Mononuclear cell (primary cell): ENCODE measurements around the gene SH3TC1. TPM values are rescaled to one million over a fixed set of nuclear protein-coding genes. Genes with fewer than 3 reads are reported as not detected.

Experiments
- H3K27me3 ChIP-seq: 2 replicates; pipeline ENCODE4 v1.6.0; 2011; ENCODE audit warnings: low read length, control low read depth; ENCODE audit not compliant: insufficient read depth
- H3K4me1 ChIP-seq: 2 replicates; pipeline ENCODE4 v1.5.1; 2011; ENCODE audit warnings: mild to moderate bottlenecking, low read length, control low read depth; ENCODE audit not compliant: insufficient read depth
- H3K4me3 ChIP-seq: 2 replicates; pipeline ENCODE4 v1.5.1; 2011; ENCODE audit warnings: mild to moderate bottlenecking, low read length, moderate library complexity
- H3K9me3 ChIP-seq: 2 replicates; pipeline ENCODE4 v1.5.1; 2011; ENCODE audit warnings: low read depth, mild to moderate bottlenecking, control low read depth, low read length
- total RNA-seq: library from RNA; depleted of rRNA; stranded (reverse); fragments of >200 nt; gene quantifications from one replicate; pipeline ENCODE4 v1.2.3, GENCODE V29; 2012

Gene SH3TC1
- total RNA-seq, 1 donor: 56.6 TPM

DNA sequence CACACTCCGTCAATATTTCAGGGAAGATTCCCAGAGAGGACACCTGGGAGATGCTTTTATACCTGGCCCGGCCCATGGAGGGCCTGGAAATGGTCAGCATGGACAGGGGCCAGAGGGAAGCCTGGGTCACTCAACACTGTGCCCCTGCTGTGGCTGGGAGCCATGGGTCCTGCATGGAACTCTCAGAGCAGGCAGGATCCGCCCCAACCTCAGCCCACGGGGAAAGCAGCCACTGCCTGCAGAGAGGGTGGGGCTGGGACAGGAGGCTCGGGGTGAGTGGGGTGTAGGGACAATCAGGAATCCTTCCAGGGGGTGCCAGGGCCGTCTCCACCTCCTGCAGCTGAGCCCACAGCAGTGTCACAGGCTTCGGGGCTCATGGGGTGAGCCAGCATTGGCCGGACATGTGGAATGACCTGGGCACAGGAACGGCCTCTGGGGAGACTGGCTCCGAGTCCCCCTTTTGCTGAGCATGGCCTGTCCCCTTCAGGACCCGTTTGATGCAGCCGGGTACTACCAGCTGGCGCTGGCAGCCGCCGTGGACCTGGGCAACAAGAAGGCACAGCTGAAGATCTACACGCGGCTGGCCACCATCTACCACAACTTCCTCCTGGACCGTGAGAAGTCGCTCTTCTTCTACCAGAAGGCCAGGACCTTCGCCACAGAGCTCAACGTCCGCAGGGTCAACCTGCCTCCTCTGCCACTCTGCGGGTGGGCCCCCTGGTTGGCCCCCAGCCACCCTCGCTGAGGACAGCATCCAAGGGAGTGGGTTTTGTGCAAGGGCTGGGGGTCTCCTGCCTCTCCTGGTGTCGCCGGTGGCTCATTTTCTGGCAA is 41.3 kb downstream of the SH3TC1 start:
- Histone ChIP-seq H3K4me3 (no peak overlapping the region), H3K27me3 (no peaks in the 10 kb centered on the region), H3K9me3 (no peaks in the 10 kb centered on the region), H3K4me1 (peaks cover 10% of the 10 kb centered on the region)

DNA sequence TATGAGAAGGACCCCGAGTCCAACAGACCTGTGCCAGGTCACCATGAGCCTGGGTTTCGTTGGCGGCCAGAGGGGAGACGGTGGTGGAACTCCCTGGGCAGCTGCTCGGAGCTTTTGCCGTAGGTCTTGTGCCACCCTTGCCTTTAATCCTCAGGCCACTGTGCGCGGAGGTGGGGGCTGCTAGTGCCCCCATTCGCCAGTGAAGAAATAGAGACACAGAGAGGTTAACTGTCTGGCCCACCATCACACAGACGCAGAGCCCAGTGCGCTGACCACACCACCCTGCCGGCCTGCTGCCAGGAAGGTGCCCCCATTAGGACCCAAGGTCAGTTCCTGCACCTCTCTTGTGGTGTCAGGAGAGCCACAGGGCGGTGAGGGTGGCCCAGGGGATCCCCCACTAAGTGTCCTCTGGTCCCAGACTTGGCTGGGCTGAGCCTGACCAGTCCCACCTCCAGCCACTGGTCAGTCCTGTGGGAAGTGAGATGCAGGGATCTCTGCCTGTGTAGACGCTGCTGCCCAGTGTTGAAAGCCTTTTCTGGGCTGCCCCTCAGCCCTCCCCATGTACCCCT is 42.2 kb downstream of the SH3TC1 start:
- Histone ChIP-seq H3K4me1 (peaks cover 10% of the 10 kb centered on the region), H3K27me3 (no peaks in the 10 kb centered on the region), H3K4me3 (no peak overlapping the region), H3K9me3 (no peaks in the 10 kb centered on the region)

DNA sequence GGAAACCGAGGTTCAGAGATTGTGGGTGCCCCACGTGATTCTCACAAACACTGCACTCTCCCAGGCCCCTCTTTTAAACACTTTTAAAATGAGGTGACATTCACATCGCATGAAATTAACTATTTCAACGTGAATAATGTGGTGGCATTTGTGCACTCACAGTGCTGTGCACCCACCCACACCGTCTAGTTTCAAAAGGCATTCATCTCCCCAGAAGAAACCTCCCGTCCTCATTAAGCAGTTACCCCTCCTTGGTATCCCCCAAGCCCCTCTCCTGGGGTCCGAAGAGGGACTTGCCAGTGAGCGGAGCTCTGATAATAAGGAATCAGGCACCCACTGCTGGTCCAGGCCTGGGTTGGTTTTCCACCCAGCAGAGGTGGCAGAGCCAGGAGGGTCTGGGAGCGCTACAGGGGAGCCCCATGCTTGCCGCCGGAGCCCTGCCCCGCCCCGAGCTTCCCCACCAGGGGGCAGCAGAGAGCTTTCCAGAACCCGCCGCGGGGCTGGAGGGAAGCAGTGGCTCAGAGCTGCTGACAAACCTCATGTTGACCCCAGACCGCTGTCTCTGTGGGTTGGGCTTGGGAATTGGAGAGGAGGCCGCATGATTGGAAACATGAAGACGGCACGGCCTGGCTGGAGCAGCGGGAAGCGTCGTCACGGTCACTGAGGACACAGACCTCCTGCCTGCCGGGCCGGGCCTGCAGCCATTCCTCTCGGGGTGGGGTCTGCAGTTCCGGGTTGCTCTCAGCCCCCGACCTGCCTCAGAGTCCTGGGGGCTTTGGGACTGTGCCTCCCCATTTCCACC is 43.0 kb downstream of the SH3TC1 start:
- Histone ChIP-seq H3K4me3 (no peak overlapping the region), H3K4me1 (peaks cover 10% of the 10 kb centered on the region), H3K9me3 (no peaks in the 10 kb centered on the region), H3K27me3 (no peaks in the 10 kb centered on the region)

DNA sequence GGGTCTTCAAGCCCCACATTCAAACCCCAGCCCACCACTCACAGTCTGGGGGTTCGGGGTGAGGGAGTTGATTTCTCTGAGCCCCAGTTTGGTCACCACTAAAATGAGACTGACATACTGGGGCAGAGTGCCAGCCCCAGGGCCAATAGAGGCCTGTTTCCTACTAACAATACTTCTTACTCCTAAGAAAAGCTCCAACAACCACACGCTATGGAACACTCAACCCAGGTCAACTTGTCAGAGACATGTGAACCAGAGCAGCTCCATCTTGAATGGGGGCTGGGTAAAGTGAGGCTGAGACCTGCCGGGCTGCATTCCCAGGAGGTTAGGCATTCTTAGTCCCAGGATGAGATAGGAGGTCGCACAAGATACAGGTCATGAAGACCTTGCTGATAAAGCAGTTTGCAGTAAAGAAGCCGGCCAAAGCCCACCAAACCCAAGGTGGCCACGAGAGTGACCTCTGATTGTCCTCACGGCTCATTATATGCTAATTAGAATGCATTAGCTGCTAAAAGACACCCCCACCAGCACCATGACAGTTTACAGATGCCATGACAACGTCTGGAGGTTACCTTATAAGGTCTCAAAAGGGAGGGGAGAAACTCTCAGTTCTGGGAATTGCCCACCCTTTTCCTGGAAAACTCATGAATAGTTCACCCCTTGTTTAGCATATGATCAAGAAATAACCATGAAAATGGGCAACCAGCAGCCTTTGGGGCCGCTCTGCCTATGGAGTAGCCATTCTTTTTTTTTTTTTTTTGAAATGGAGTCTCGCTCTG is 43.9 kb downstream of the SH3TC1 start:
- Histone ChIP-seq H3K4me1 (peaks cover 10% of the 10 kb centered on the region), H3K9me3 (no peaks in the 10 kb centered on the region), H3K27me3 (no peaks in the 10 kb centered on the region), H3K4me3 (no peak overlapping the region)

DNA sequence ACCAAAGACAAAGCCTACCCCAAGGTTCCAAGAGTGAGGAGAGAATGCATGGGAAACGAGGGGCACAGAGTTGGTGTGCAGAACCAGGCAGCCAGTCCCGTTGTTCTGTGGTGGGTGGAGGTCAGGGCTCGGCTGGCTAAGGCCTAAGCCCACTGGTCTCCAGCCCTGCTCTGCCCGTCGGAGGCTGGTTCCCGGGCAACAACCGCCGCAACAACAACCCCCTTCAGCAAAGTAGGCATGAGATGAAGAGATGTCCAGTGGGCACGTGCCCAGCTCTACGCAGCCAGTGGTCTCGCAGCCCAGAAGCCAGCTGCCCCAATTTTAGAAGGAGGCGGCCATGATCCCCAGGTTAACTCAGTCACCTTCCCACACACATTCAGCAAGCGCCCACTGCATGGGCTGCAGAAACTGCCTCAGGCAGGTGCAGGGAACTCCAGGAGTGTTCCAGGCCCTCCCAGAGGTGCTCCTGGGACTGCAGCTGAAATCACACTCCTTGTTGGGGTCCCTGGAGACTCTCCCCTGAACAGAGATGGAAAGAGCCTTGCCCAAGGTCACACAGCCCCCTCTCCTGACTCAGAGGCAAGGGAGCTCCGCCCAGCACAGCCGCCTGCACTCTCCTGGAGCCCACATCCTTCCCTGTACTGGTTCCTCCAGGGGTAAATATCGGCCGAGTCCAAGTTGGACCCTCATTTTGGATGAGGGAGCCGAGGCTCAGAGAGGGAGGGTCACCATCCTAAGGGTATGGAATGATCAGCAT is 45.1 kb downstream of the SH3TC1 start:
- no peaks in the 10 kb centered on the region for H3K27me3 ChIP-seq
- H3K9me3 ChIP-seq: no peaks in the 10 kb centered on the region
- H3K4me3 ChIP-seq: no peak overlapping the region
- H3K4me1 ChIP-seq: peaks cover 10% of the 10 kb centered on the region

DNA sequence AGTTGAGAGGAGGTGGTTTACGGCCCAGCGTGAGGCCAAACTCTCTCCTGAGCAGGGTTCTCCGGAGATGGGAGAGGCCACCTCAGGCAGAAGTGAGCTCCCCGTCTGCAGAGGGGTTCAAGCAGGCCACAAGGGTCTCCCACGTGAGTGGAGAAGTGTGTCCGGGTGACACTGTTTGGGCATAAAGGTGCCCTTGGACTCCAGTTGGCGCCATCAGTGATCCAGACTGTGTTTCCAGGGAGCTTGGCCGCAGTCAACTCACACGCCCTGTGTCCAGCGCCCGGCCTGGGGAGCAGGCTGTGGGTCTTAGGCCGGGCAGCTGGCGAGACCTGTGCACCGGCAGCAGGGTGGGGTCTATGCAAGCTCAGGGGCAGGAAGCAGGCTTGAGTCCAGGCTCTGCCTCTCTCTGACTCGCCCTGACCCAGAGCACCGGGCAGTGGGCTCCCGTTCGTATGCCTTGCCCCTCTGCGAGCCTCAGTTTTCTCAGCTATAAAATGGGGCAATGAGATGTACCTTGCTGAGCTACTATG is 45.9 kb downstream of the SH3TC1 start:
- no peaks in the 10 kb centered on the region for H3K9me3 ChIP-seq
- no peaks in the 10 kb centered on the region for H3K27me3 ChIP-seq
- H3K4me1 ChIP-seq: peaks cover 10% of the 10 kb centered on the region
- no peak overlapping the region for H3K4me3 ChIP-seq

DNA sequence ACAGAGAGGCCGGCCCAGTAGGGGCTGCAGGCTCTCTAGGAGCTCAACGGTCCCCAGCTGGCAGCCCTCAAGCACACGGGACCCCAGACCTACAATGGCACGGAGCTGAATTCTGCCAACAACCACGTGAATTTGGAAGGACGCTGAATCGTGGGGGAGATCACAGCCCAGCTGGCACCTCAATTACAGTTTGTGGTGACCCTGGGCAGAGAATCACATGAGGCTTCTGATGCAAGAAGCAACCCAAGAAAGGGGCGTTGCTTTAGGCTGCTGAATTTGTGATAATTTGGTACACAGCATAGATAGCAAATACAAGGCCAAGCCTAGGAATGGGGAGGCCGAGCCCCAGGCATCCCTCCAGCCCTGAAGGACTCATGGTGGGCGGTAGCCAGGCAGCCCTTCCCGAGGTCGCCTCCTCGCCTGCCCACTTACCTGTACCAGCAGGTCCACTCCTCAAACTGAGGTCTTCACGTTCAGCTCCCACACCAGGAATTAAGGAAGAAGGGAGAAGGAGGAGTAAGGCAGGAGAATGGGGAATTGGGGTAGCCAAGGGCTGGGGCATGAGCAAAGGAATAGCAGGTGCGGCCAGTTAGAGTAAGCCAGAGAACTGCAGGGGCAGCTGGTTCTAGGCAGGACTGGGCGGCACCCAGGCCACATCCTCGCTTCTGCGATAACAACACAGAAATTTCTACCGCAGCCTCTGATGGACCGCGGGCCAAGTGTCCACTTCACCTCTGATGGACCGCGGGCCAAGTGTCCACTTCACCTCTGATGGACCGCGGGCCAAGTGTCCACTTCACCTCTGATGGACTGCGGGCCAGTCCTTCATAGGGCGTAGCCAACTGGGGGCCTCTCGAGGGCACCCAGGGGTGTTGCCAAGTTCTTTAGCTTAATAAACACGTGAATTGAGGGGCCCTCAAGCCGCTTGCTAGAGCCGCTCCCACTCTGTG is 47.1 kb downstream of the SH3TC1 start:
- peaks cover 10% of the 10 kb centered on the region for H3K4me1 ChIP-seq
- H3K4me3 ChIP-seq: no peak overlapping the region

DNA sequence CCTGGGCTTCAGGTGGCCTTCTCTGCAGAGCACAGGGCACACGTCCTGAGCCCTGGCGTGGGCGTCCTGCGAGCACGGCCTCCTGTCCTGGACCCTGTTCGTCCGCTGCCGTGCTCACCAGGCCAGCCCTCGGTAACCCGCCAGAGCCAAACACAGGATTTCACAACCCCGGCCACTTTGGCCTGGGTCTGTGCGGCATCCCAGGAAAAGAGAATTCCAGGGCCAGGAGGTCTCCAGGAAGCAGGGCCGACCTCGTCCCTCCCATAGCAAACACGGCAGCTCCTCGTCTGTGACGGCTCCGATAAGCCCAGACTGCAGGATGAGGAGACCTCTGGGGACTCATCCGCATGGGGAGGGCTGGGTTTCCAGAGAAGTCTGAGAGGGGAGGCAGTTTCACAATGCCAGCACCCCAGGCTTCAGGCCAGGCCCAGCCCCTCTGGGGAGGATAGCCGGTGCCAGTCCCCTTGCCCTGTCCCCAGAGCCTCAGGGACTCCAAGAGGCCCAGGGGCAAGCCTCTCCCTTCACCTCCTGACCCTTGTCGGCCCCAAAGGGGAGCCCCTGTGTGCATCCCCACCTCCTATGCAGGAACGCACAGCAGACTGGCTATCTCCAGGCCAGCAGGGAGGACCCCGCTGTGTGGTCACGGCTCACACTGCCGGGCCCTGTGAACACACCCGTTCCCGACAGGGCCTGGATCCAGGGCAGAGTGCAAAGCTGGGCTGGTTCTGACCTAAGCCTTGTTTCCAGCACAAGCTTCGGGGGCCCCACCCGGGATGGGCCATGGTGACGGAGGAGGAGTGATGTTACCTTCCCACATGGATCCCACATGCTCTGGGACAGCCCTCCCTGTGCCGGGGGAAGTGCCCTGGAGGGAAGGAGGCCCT is 48.2 kb downstream of the SH3TC1 start:
- H3K27me3 ChIP-seq: no peaks in the 10 kb centered on the region
- H3K4me3 ChIP-seq: no peak overlapping the region
- H3K9me3 ChIP-seq: no peaks in the 10 kb centered on the region
- peaks cover 5% of the 10 kb centered on the region for H3K4me1 ChIP-seq

More for the DNA sequence above, 47.1 kb downstream of the SH3TC1 start:
- Histone ChIP-seq H3K9me3 (no peaks in the 10 kb centered on the region), H3K27me3 (no peaks in the 10 kb centered on the region)

DNA sequence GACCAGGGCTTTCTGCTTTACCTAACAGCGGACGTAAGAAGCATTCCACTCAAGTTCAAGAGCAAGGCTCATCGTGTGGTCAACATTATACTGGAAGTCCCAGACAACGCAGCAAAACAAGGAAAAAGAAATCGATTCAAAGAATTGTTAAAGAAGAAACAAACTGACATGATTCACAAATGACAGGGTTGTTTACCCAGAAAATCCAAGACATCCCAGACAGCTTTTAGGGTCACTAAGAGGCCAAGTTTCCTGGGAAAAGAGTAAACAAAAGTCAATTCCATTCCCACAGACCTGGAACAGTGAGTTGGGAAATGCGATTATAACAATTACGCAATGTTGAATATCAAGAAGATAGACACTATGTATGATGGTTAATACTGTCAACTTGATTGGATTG is 49.0 kb downstream of the SH3TC1 start:
- no peaks in the 10 kb centered on the region for H3K9me3 ChIP-seq
- H3K4me3 ChIP-seq: no peak overlapping the region
- no peaks in the 10 kb centered on the region for H3K4me1 ChIP-seq
- H3K27me3 ChIP-seq: no peaks in the 10 kb centered on the region

DNA sequence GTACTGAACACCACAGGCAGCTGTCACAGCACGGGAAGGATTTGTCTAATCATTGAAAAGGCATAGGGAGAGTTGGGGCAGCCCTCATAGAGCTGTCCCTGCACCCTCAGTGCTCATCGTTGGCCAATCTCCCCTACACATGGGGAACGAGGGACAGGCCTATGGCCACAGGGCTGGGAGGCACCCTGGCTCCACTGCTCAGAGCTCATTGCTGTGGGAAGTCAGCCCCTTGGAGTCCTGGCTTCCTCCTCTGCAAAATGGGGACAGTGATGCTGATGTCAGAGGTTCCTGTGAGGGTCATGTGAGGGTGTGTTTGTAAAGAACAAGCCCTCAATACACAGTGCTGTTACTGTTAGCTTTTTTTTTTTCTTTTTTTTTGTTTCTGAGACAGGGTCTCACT is 51.1 kb downstream of the SH3TC1 start:
- no peaks in the 10 kb centered on the region for H3K9me3 ChIP-seq

DNA sequence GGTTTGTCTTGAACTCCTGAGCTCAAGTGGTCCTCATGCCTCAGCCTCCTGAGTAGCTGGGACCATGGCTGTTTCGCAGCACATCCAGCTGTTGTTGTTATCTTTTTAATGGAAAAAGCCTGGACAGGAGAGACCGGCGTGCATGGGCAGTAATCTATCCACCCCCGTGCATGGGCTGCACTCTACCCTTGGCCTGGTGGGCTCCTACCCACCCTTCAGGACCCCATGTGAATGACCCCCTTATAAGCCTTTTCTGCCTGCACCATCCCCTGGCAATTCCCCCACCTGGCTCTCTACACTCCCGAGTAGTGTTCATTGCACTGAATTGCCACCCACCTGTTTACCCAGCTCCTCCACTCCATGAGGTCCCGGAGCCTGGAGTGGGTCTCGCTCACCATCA is 51.5 kb downstream of the SH3TC1 start:
- no peaks in the 10 kb centered on the region for H3K27me3 ChIP-seq

More for the DNA sequence above, 51.1 kb downstream of the SH3TC1 start:
- H3K4me1 ChIP-seq: no peaks in the 10 kb centered on the region
- no peak overlapping the region for H3K4me3 ChIP-seq
- H3K27me3 ChIP-seq: no peaks in the 10 kb centered on the region

DNA sequence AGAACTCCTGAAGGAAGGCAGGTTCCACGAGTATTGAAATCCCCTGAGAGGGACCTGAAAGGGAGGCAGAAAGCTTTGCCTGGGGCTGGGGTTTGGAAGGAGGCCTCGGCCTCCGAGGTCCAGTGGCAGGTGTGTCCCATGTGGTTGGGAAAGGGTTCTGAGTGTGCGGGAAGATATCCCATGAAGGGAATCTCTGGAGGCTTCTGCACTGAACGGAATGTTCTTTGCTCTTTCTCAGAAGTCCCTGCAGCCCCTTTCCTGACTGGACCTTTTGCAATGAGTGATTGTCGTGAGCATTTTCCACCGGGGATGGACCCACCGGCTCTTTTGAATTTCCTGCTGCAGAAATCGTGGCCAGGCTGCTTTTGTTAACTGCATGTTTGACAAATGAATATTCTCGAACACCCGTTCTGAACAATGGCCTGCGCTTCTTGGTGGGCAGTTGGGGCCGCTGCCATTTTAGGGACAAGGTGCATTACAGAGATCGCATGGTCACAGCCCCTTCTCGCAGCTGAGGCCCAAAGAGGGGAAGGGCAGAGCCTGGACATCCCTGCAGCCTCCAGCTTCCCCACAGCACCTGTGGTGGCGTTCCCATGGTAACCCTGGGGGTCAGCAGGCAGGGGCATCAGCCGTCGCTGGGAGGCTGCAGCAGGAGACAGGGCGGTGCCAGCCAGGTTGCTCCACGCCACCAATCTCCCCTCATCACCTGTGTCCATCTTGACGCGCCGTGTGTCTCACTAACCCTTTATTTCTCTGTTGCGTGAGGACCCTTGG is 52.2 kb downstream of the SH3TC1 start:
- Histone ChIP-seq H3K4me3 (no peak overlapping the region), H3K27me3 (no peaks in the 10 kb centered on the region), H3K4me1 (no peaks in the 10 kb centered on the region), H3K9me3 (no peaks in the 10 kb centered on the region)

More for the DNA sequence above, 51.5 kb downstream of the SH3TC1 start:
- Histone ChIP-seq H3K4me1 (no peaks in the 10 kb centered on the region), H3K4me3 (no peak overlapping the region), H3K9me3 (no peaks in the 10 kb centered on the region)
